HCT116 (cell line): ENCODE results near the gene LIMS2. TPM values are rescaled to one million over a fixed set of nuclear protein-coding genes. Genes with fewer than 3 reads are reported as not detected.

Source experiments
- ATAC-seq: fragments of 200-7000 bp; cut with Tn5 transposase; 2 replicates; pipeline ENCODE4 v1.9.1; 2020; ENCODE audit warnings: mild to moderate bottlenecking, moderate library complexity
- BruUV-seq: library from RNA; stranded (reverse); fragments of 400-500 nt; replicated peaks from 2 replicates; lab custom pipeline; 2021; lab: Mats Ljungman, UMichigan
- CTCF ChIA-PET: fragments of 300-600 bp; sonication (Branson Sonifier 250); formaldehyde crosslinking; loops from one replicate; lab custom pipeline; 2021; ENCODE audit warnings: antibody characterized with exemption; lab: Charles Lee
- POLR2A ChIA-PET: fragments of 300-600, 350-600 bp; sonication (Branson Sonifier 250); formaldehyde crosslinking; loops from one replicate; lab custom pipeline; 2021; ENCODE audit warnings: antibody characterized with exemption; lab: Charles Lee
- RAD21 ChIA-PET, 2 experiments: fragments of 300-600 bp; sonication (Branson Sonifier 250); formaldehyde crosslinking; loops; one replicate each; lab custom pipeline; 2023; ENCODE audit warnings: low total read pairs in 2 of 2; ENCODE audit not compliant: uncharacterized antibody in 2 of 2, unreplicated experiment in 2 of 2, low non-redundant PET in 1 of 2; lab: Charles Lee
- DNase-seq: peaks from one replicate; pipeline ENCODE4 v3.0.0-alpha.2; 2010; ENCODE audit warnings: low read depth, low spot score
- H2AFZ ChIP-seq: fragments of 200-600 bp; shearing (Covaris generic), sonication (generic); 2 replicates; pipeline ENCODE4 v1.6.1; 2017; ENCODE audit warnings: low read depth, mixed run types, mixed read lengths, antibody characterized with exemption, low read length; ENCODE audit not compliant: poor library complexity, severe bottlenecking
- H3K27ac ChIP-seq: 2 replicates; pipeline ENCODE4 v1.5.1; 2012; ENCODE audit warnings: low read depth, low read length
- H3K27me3 ChIP-seq: fragments of 200-600 bp; sonication (generic); 2 replicates; pipeline ENCODE4 v1.6.1; 2016; ENCODE audit warnings: mixed run types, low read length, mixed read lengths; ENCODE audit not compliant: insufficient read depth
- H3K36me3 ChIP-seq, 2 experiments: fragments of 200-500 bp in 1 of 2; fragments of 200-600 bp in 1 of 2; sonication (Bioruptor generic) in 1 of 2; sonication (generic) in 1 of 2; 2 replicates each; pipeline versions ENCODE4 v1.5.1 to v1.6.1; 2014 to 2016; ENCODE audit warnings: low read length in 2 of 2, inconsistent platforms in 1 of 2, mixed read lengths in 1 of 2, mixed run types in 1 of 2; ENCODE audit not compliant: insufficient read depth in 2 of 2, control insufficient read depth in 1 of 2
- H3K4me1 ChIP-seq, 2 experiments: fragments of 200-600 bp in 1 of 2; sonication (generic) in 1 of 2; 2 replicates each; pipeline versions ENCODE4 v1.5.1 to v1.6.1; 2012 to 2017; ENCODE audit warnings: low read length in 2 of 2, inconsistent platforms in 1 of 2, mild to moderate bottlenecking in 1 of 2, mixed read lengths in 1 of 2, mixed run types in 1 of 2, moderate library complexity in 1 of 2; ENCODE audit not compliant: insufficient read depth in 2 of 2, control insufficient read depth in 1 of 2
- H3K4me2 ChIP-seq: fragments of 200-600 bp; sonication (generic); 2 replicates; pipeline ENCODE4 v1.6.1; 2017; ENCODE audit warnings: mixed run types, low read length, mixed read lengths
- H3K4me3 ChIP-seq, 2 experiments: fragments of 200-600 bp in 1 of 2; sonication (generic) in 1 of 2; replicated peaks in 1 of 2; 2 replicates each; pipeline ENCODE4 v1.5.1; 2011 to 2016; ENCODE audit warnings: low read length in 2 of 2, control low read depth in 1 of 2, low read depth in 1 of 2, mild to moderate bottlenecking in 1 of 2, mixed read lengths in 1 of 2, mixed run types in 1 of 2
- H3K79me2 ChIP-seq: fragments of 200-600 bp; sonication (generic); 2 replicates; pipeline ENCODE4 v1.6.1; 2017; ENCODE audit warnings: mild to moderate bottlenecking, mixed run types, low read length, moderate library complexity, mixed read lengths; ENCODE audit not compliant: insufficient read depth
- H3K9ac ChIP-seq: fragments of 200-600 bp; sonication (generic); 2 replicates; pipeline ENCODE4 v1.6.1; 2016; ENCODE audit warnings: low read length, mixed read lengths
- H3K9me2 ChIP-seq: fragments of 200-600 bp; sonication (generic), shearing (Covaris generic); 2 replicates; pipeline ENCODE4 v1.6.1; 2017; ENCODE audit warnings: mixed run types, mild to moderate bottlenecking, moderate library complexity; ENCODE audit not compliant: insufficient read depth
- H3K9me3 ChIP-seq, 2 experiments: fragments of 200-500 bp in 1 of 2; fragments of 200-600 bp in 1 of 2; sonication (Bioruptor generic) in 1 of 2; sonication (generic) in 1 of 2; 2 replicates each; pipeline ENCODE4 v1.6.1; 2014 to 2017; ENCODE audit warnings: low read length in 2 of 2, mixed read lengths in 2 of 2, inconsistent platforms in 1 of 2, low read depth in 1 of 2, mild to moderate bottlenecking in 1 of 2, mixed run types in 1 of 2, moderate library complexity in 1 of 2; ENCODE audit not compliant: control insufficient read depth in 1 of 2, insufficient read depth in 1 of 2
- H4K20me1 ChIP-seq: fragments of 200-600 bp; sonication (generic), shearing (Covaris generic); 2 replicates; pipeline ENCODE4 v1.6.1; 2017; ENCODE audit warnings: mixed run types, mild to moderate bottlenecking, moderate library complexity; ENCODE audit not compliant: insufficient read depth
- CBX3 ChIP-seq: IDR thresholded peaks from 2 replicates; pipeline ENCODE4 v1.6.1; 2012; ENCODE audit warnings: low read depth
- CEBPB ChIP-seq: IDR thresholded peaks from 2 replicates; pipeline ENCODE4 v1.6.1; 2012; ENCODE audit warnings: low read depth
- EGR1 ChIP-seq: IDR thresholded peaks from 2 replicates; pipeline ENCODE4 v1.6.1; 2012; ENCODE audit warnings: low read depth
- ELF1 ChIP-seq: IDR thresholded peaks from 2 replicates; pipeline ENCODE4 v1.6.1; 2012; ENCODE audit warnings: low read depth, borderline replicate concordance
- EZH2 ChIP-seq: fragments of 200-600 bp; sonication (generic); IDR thresholded peaks from 2 replicates; pipeline ENCODE4 v1.6.1; 2017; ENCODE audit warnings: antibody characterized with exemption, mixed run types
- EZH2phosphoT487 ChIP-seq: fragments of 200-600 bp; IDR thresholded peaks from 2 replicates; pipeline ENCODE4 v1.6.1; 2018; ENCODE audit warnings: antibody characterized with exemption, borderline replicate concordance
- FOSL1 ChIP-seq: IDR thresholded peaks from 2 replicates; pipeline ENCODE4 v1.6.1; 2012; ENCODE audit warnings: low read depth
- JUND ChIP-seq: IDR thresholded peaks from 2 replicates; pipeline ENCODE4 v1.6.1; 2012
- POLR2A ChIP-seq: IDR thresholded peaks from 2 replicates; pipeline ENCODE4 v1.7.0; 2011; ENCODE audit warnings: borderline replicate concordance; ENCODE audit not compliant: insufficient read depth, insufficient read length; ENCODE audit errors: extremely low read depth
- POLR2AphosphoS5 ChIP-seq: IDR thresholded peaks from 2 replicates; pipeline ENCODE4 v1.6.1; 2011; ENCODE audit warnings: mild to moderate bottlenecking, low read depth, low read length, moderate library complexity
- RAD21 ChIP-seq: IDR thresholded peaks from 2 replicates; pipeline ENCODE4 v1.6.1; 2012; ENCODE audit warnings: low read depth, mild to moderate bottlenecking
- SIN3A ChIP-seq: IDR thresholded peaks from 2 replicates; pipeline ENCODE4 v1.6.1; 2012; ENCODE audit warnings: low read depth
- SP1 ChIP-seq: IDR thresholded peaks from 2 replicates; pipeline ENCODE4 v1.6.1; 2012; ENCODE audit warnings: low read depth
- SRF ChIP-seq: IDR thresholded peaks from 2 replicates; pipeline ENCODE4 v1.6.1; 2012; ENCODE audit warnings: low read depth
- TCF7L2 ChIP-seq: IDR thresholded peaks from 2 replicates; pipeline ENCODE4 v1.7.0; 2011; ENCODE audit warnings: borderline replicate concordance, inconsistent platforms; ENCODE audit not compliant: insufficient read depth, insufficient read length; ENCODE audit errors: extremely low read depth
- ZBTB33 ChIP-seq: IDR thresholded peaks from 2 replicates; pipeline ENCODE4 v1.6.1; 2011; ENCODE audit warnings: mild to moderate bottlenecking, low read length, moderate library complexity; ENCODE audit not compliant: insufficient replicate concordance; ENCODE audit errors: extremely low read depth
- ZFX ChIP-seq: fragments of 450-650 bp; IDR thresholded peaks from 2 replicates; pipeline ENCODE4 v1.6.1; 2017
- ZNF274 ChIP-seq: fragments of 200-500 bp; sonication (Bioruptor generic); IDR thresholded peaks from 2 replicates; pipeline ENCODE4 v1.6.1; 2014; ENCODE audit warnings: mild to moderate bottlenecking, low read depth, low read length, inconsistent platforms
- intact Hi-C: fragments of 100-400 bp; cut with micrococcal nuclease; formaldehyde crosslinking; loops from 2 replicates; pipeline ENCODE4 v1.10.0; 2022
- total RNA-seq: library from RNA; stranded (reverse); gene quantifications from one replicate; pipeline ENCODE4 v1.2.1, GENCODE V29; 2021; ENCODE audit not compliant: unreplicated experiment
- TF ChIP-seq, protein P1 (sequence below), 3 experiments: fragments of 200-600 bp in 1 of 3; sonication (generic) in 1 of 3; IDR thresholded peaks in 2 of 3; conservative IDR thresholded peaks in 1 of 3; 2 replicates each; pipeline ENCODE4 v1.5.1; 2012 to 2017; ENCODE audit warnings: low read depth in 2 of 3, low read length in 2 of 3, antibody characterized with exemption in 1 of 3, borderline replicate concordance in 1 of 3, control low read depth in 1 of 3, mild to moderate bottlenecking in 1 of 3, mixed read lengths in 1 of 3, mixed run types in 1 of 3, moderate library complexity in 1 of 3; ENCODE audit not compliant: insufficient read depth in 1 of 3
- TF ChIP-seq, protein P2 (sequence below): IDR thresholded peaks from 2 replicates; pipeline ENCODE4 v1.6.1; 2012; ENCODE audit warnings: low read depth

The LIMS2 gene
- total RNA-seq, 1 experiment from 2014 or later, result 3.7 TPM

DNA sequence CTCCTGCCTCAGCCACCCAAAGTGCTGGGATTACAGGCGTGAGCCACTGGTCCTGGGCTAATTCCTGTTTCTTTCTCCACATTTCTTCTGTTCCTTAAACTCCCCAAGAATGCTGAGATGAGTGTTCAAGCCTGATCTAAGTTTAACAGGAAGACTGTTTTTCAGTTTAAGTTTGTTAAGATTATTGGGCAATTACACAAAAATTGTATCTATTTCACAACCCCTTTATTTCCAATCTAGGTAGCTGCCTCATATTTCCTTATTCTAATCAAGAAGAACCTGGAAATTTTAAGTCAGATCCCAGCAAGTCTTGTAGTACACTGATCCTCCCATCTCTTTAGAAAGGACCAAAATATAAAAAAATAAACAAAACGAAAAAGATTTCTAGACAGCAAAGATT lies 37.7 kb upstream of the LIMS2 start:
- Histone ChIP-seq H3K4me1 (no peaks in the 10 kb centered on the region), H3K9ac (no peak overlapping the region), H4K20me1 (no peaks in the 10 kb centered on the region), H3K9me2 (no peaks in the 10 kb centered on the region), H3K4me3 (no peak overlapping the region), H3K27me3 (no peaks in the 10 kb centered on the region), H3K79me2 (no peaks in the 10 kb centered on the region), H3K27ac (no peak overlapping the region), H3K9me3 (no peaks in the 10 kb centered on the region), H2AFZ (no peak overlapping the region), H3K36me3 (peaks cover 15 to 19% of the 10 kb centered on the region in 2 experiments; a peak in 3 of 4 replicates), H3K4me2 (no peak overlapping the region)
- ChIA-PET CTCF (no interaction called here), RAD21 (no interaction called here), POLR2A (no interaction called here)
- DNase-seq (no peak), ATAC-seq (no peak)
- TF ChIP-seq JUND, result no peak
- no peak for TF ChIP-seq RAD21
- TF ChIP-seq, protein P1, sequence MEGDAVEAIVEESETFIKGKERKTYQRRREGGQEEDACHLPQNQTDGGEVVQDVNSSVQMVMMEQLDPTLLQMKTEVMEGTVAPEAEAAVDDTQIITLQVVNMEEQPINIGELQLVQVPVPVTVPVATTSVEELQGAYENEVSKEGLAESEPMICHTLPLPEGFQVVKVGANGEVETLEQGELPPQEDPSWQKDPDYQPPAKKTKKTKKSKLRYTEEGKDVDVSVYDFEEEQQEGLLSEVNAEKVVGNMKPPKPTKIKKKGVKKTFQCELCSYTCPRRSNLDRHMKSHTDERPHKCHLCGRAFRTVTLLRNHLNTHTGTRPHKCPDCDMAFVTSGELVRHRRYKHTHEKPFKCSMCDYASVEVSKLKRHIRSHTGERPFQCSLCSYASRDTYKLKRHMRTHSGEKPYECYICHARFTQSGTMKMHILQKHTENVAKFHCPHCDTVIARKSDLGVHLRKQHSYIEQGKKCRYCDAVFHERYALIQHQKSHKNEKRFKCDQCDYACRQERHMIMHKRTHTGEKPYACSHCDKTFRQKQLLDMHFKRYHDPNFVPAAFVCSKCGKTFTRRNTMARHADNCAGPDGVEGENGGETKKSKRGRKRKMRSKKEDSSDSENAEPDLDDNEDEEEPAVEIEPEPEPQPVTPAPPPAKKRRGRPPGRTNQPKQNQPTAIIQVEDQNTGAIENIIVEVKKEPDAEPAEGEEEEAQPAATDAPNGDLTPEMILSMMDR (IDR thresholded peaks at IDR 0.05 in 2 of 3, conservative IDR thresholded peaks at IDR 0.05 in 1 of 3; ENCODE audit: borderline replicate concordance in 1 of 3, insufficient read depth in 1 of 3, low read depth in 2 of 3, low read length in 2 of 3), result no peak
- TF ChIP-seq EGR1, result no peak
- TF ChIP-seq CBX3, result no peak
- no peak for TF ChIP-seq ZBTB33
- no peak for TF ChIP-seq EZH2phosphoT487
- TF ChIP-seq EZH2, result no peak
- TF ChIP-seq SIN3A, result no peak
- TF ChIP-seq POLR2A, result no peak
- no peak for TF ChIP-seq ELF1
- TF ChIP-seq FOSL1, result no peak
- no peak for TF ChIP-seq TCF7L2
- TF ChIP-seq ZFX, result no peak
- TF ChIP-seq SP1, result no peak
- TF ChIP-seq POLR2AphosphoS5, result no peak
- TF ChIP-seq, protein P2, sequence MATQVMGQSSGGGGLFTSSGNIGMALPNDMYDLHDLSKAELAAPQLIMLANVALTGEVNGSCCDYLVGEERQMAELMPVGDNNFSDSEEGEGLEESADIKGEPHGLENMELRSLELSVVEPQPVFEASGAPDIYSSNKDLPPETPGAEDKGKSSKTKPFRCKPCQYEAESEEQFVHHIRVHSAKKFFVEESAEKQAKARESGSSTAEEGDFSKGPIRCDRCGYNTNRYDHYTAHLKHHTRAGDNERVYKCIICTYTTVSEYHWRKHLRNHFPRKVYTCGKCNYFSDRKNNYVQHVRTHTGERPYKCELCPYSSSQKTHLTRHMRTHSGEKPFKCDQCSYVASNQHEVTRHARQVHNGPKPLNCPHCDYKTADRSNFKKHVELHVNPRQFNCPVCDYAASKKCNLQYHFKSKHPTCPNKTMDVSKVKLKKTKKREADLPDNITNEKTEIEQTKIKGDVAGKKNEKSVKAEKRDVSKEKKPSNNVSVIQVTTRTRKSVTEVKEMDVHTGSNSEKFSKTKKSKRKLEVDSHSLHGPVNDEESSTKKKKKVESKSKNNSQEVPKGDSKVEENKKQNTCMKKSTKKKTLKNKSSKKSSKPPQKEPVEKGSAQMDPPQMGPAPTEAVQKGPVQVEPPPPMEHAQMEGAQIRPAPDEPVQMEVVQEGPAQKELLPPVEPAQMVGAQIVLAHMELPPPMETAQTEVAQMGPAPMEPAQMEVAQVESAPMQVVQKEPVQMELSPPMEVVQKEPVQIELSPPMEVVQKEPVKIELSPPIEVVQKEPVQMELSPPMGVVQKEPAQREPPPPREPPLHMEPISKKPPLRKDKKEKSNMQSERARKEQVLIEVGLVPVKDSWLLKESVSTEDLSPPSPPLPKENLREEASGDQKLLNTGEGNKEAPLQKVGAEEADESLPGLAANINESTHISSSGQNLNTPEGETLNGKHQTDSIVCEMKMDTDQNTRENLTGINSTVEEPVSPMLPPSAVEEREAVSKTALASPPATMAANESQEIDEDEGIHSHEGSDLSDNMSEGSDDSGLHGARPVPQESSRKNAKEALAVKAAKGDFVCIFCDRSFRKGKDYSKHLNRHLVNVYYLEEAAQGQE, result no peak
- no peak for TF ChIP-seq CEBPB
- no peak for TF ChIP-seq SRF
- TF ChIP-seq ZNF274, result no peak
- intact Hi-C loops, result no loop called here
- no TSS peak for BruUV-seq
